H1 (cell line): Measurements from ENCODE around the gene ZNRF3. TPM values are rescaled to one million over a fixed set of nuclear protein-coding genes. Genes with fewer than 3 reads are reported as not detected.

Source experiments
- BCL11A ChIP-seq, 2 experiments: IDR thresholded peaks; one replicate each; pipeline ENCODE4 v1.6.1; 2011; ENCODE audit warnings: low read depth in 2 of 2, low read length in 2 of 2, mild to moderate bottlenecking in 2 of 2
- CBX5 ChIP-seq: fragments of 300-800, 300-1000 bp; sonication (generic); IDR thresholded peaks from 2 replicates; pipeline ENCODE4 v1.7.1; 2016; ENCODE audit warnings: antibody characterized with exemption, low read length, low read depth
- CEBPB ChIP-seq: IDR thresholded peaks from 2 replicates; pipeline ENCODE4 v1.6.1; 2012; ENCODE audit warnings: low read depth, low read length
- CHD7 ChIP-seq: fragments of 300-600 bp; sonication (generic); IDR thresholded peaks from 2 replicates; pipeline ENCODE4 v1.7.1; 2012; ENCODE audit warnings: low read length, moderate library complexity, mild to moderate bottlenecking, inconsistent platforms; ENCODE audit not compliant: insufficient replicate concordance
- GABPA ChIP-seq: IDR thresholded peaks from 2 replicates; pipeline ENCODE4 v1.6.1; 2011; ENCODE audit warnings: mild to moderate bottlenecking, low read length, moderate library complexity, borderline replicate concordance; ENCODE audit not compliant: insufficient read depth
- POLR2AphosphoS5 ChIP-seq: IDR thresholded peaks from 2 replicates; pipeline ENCODE4 v1.6.1; 2011; ENCODE audit warnings: low read depth, low read length
- RNF2 ChIP-seq: fragments of 200-900, 300-1000 bp; sonication (generic); IDR thresholded peaks from 2 replicates; pipeline ENCODE4 v1.7.1; 2016; ENCODE audit warnings: borderline replicate concordance, low read depth, mild to moderate bottlenecking, antibody characterized with exemption, low read length; ENCODE audit not compliant: poor library complexity, severe bottlenecking; ENCODE audit errors: missing control alignments
- SIX5 ChIP-seq: IDR thresholded peaks from 2 replicates; pipeline ENCODE4 v1.6.1; 2011; ENCODE audit warnings: mild to moderate bottlenecking, low read depth, low read length
- SUZ12 ChIP-seq: fragments of 200-600 bp; sonication (generic); IDR thresholded peaks from 2 replicates; pipeline ENCODE4 v1.6.1; 2012; ENCODE audit warnings: mild to moderate bottlenecking, inconsistent platforms, low read length, moderate library complexity, mixed read lengths
- TBP ChIP-seq: IDR thresholded peaks from 2 replicates; pipeline ENCODE4 v1.6.1; 2011; ENCODE audit warnings: low read depth, low read length, improper control_type of control experiment
- YY1 ChIP-seq: IDR thresholded peaks from 2 replicates; pipeline ENCODE4 v1.6.1; 2011; ENCODE audit warnings: low read depth, mild to moderate bottlenecking, low read length
- polyA plus RNA-seq, 7 experiments: library from polyadenylated mRNA; depleted of rRNA in 3 of 7; stranded (reverse) in 5 of 7; unstranded in 2 of 7; fragments of >200 nt in 5 of 7; fragments of 200-250 nt in 2 of 7; gene quantifications; 1 replicate in 5 of 7; 2 replicates in 1 of 7; 4 replicates in 1 of 7; pipeline versions ENCODE4 v1.2.1 to v1.2.3, GENCODE V29; 2011 to 2013; ENCODE audit warnings: missing spikeins in 2 of 7, mixed read lengths in 2 of 7
- total RNA-seq: library from RNA; stranded (reverse); fragmentation: NEBNext Ultra II Directional; extraction: Animal tissue kit (Norgen Biotek cat#: 25700); gene quantifications from 2 replicates; pipeline ENCODE4 v1.2.1, GENCODE V29; 2021
- TF ChIP-seq, protein P1 (sequence below): IDR thresholded peaks from 2 replicates; pipeline ENCODE4 v1.6.1; 2012; ENCODE audit warnings: inconsistent platforms

ZNRF3 gene
- total and polyA plus RNA-seq, 2 of the 8 experiments (the other 6 are each of a cell fraction or from before 2014, with no cell fraction given), result 14.1 to 21.7 TPM

GRCh38 chr22:29069463-29069862 is 186.1 kb downstream of the ZNRF3 start (continued):
- TF ChIP-seq CHD7 (no peak), RNF2 (no peak), POLR2AphosphoS5 (no peak), BCL11A (IDR thresholded peaks at IDR 0.05; ENCODE audit: low read depth in 2 of 2, low read length in 2 of 2) (no peak), SUZ12 (no peak), GABPA (no peak), TBP (no peak), CEBPB (no peak), CBX5 (no peak), YY1 (no peak), SIX5 (no peak)
- TF ChIP-seq, protein P1, sequence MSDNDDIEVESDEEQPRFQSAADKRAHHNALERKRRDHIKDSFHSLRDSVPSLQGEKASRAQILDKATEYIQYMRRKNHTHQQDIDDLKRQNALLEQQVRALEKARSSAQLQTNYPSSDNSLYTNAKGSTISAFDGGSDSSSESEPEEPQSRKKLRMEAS, result no peak
